HFF-Myc (cell line): Measurements from ENCODE around the gene RETREG3.
"Not testable (repeated sequence)": the region's sequence is repeated elsewhere in the genome, so short reads cannot be mapped to it uniquely, and the experiment has no call there.

Experiments used
- DNase-seq: peaks from one replicate; pipeline ENCODE4 v3.0.0-alpha.2; 2011; ENCODE audit warnings: low read depth; ENCODE audit errors: extremely low read depth
- H3K4me3 ChIP-seq: replicated peaks from 2 replicates; pipeline ENCODE4 v1.5.1; 2011; ENCODE audit warnings: low read depth, mild to moderate bottlenecking, control low read depth, low read length
- TF ChIP-seq, protein P1 (sequence below): IDR thresholded peaks from 2 replicates; pipeline ENCODE4 v1.5.1; 2012; ENCODE audit warnings: mild to moderate bottlenecking, low read depth, low read length, control low read depth; ENCODE audit errors: missing control alignments

The RETREG3 gene

DNA sequence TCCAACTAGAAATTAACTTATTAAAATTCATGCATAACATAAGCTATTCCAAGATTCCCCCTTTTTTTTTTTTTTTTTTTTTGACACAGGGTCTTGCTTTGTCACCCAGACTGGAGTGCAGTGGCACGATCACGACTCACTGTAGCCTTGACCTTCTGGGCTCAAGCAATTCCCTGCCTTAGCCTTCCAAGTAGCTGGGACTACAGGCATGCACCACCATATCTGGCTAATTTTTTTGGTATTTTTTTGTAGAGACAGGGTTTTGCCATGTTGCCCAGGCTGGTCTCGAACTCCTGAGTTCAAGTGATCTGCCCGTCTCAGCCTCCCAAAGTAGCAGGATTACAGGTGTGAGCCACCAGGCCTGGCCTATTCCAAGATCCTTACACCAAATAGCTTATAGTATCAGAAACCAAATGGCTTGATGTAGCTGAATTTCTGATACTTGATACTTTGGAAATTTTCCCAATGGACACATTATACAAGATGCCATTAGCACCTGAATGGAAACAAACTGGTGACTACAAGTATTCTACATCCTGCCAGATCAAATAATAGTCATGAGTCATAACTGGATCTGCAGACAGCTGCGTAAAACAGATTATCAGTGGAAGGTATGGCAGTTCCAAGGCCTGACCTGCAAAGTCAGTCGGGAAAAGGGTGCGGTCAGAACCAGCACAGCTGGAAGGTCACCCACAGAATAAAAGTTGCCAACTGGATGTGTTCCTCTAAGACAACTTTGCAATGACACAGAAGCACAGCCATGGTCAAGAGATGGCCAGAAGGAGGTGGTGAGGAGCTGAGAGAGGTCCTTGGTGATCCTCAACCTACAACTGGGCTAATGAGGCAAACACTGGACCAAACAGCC is 14.8 kb upstream of the RETREG3 start:
- H3K4me3 ChIP-seq: no peak overlapping the region
- TF ChIP-seq, protein P1, sequence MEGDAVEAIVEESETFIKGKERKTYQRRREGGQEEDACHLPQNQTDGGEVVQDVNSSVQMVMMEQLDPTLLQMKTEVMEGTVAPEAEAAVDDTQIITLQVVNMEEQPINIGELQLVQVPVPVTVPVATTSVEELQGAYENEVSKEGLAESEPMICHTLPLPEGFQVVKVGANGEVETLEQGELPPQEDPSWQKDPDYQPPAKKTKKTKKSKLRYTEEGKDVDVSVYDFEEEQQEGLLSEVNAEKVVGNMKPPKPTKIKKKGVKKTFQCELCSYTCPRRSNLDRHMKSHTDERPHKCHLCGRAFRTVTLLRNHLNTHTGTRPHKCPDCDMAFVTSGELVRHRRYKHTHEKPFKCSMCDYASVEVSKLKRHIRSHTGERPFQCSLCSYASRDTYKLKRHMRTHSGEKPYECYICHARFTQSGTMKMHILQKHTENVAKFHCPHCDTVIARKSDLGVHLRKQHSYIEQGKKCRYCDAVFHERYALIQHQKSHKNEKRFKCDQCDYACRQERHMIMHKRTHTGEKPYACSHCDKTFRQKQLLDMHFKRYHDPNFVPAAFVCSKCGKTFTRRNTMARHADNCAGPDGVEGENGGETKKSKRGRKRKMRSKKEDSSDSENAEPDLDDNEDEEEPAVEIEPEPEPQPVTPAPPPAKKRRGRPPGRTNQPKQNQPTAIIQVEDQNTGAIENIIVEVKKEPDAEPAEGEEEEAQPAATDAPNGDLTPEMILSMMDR: peak; percentile 13
- DNase-seq: no peak

DNA sequence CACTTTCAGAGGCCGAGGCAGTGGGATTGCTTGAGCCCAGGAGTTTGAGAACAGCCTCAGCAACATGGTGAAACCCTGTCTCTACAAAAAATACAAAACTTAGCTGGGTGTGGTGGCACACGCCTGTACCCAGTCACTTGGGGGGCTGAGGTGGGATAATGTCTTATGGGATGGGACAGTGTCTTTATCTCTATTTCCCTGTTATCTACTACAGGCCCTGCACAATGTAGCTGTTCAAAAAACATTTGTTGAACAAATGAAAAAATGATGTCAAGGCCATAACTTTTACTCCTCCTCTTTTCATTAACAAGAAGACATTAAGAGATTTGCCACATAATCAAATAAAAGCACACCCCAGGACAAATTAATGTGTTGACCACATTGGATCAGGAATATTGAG is 14.1 kb upstream of the RETREG3 start:
- TF ChIP-seq, protein P1: no peak
- DNase-seq: no peak
- no peak overlapping the region for H3K4me3 ChIP-seq

GRCh38 chr17:42621987-42622386 is 12.8 kb upstream of the RETREG3 start:
- not testable (repeated sequence) for DNase-seq, H3K4me3 ChIP-seq

DNA sequence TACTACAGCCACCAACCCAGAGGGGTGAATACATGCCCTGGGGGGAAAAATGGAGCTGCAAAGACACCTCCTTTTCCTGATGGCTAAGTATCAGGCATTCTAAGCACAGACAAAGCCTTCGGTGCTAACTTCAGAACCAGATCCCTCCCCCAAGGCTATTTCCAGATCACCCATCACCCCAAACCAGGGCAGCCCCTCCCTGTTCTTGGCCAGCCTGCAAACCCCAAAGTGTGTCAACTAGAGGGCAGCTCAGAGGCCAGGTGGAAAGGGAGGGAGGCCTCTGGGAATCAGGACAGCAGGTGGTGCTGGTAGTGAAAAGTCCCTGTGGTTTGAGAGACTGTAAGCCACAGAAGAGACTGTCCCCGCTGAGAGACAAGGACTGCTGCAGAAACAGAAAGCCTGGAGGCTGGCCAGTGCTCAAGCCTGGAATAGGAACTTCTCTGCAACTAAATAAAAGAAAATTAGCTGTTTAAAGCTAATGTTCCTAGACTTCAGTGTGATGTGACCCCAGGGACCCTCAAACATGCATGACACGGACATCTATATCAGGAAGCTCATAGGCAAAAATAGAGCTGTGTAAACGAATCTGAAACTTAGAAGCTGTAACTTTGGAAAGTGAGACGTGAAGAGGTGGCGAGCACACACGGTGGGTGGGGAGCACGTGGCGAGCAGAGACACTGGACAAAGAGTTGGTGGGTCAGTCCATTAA is 9.4 kb upstream of the RETREG3 start:
- H3K4me3 ChIP-seq: no peak overlapping the region
- TF ChIP-seq, protein P1: no peak
- no peak for DNase-seq

- no peak overlapping the region for H3K4me3 ChIP-seq
- TF ChIP-seq, protein P1: no peak
- no peak for DNase-seq
Observed at GRCh38 chr17:42617956-42618431, 8.8 kb upstream of the RETREG3 start.

GRCh38 chr17:42613699-42614295 is 4.6 kb upstream of the RETREG3 start:
- no peak for DNase-seq
- TF ChIP-seq, protein P1: no peak

GRCh38 chr17:42612013-42612412 is 2.8 kb upstream of the RETREG3 start:
- no peak for DNase-seq
- H3K4me3 ChIP-seq: no peak overlapping the region
- TF ChIP-seq, protein P1: no peak

More at GRCh38 chr17:42613699-42614295, 4.6 kb upstream of the RETREG3 start:
- no peak overlapping the region for H3K4me3 ChIP-seq

GRCh38 chr17:42609814-42610801 is 934 bp upstream of the RETREG3 start:
- DNase-seq: not testable (repeated sequence)
- peak overlapping the region; percentile 68 for H3K4me3 ChIP-seq
